SK-N-SH (cell line): Measurements from ENCODE around the gene PHACTR4. TPM values are rescaled to one million over a fixed set of nuclear protein-coding genes. Genes with fewer than 3 reads are reported as not detected.

ENCODE experiments used
- CTCF ChIA-PET: fragments of 300-600, 350-600 bp; formaldehyde crosslinking; extraction: SDS; loops from one replicate; lab custom pipeline; 2021; lab: Yijun Ruan, JAX
- POLR2A ChIA-PET: fragments of 350-600 bp; sonication (Branson Sonifier 250); formaldehyde crosslinking; extraction: SDS; loops from one replicate; lab custom pipeline; 2020; ENCODE audit warnings: antibody characterized with exemption, inconsistent platforms; lab: Yijun Ruan, JAX
- DNase-seq: peaks from one replicate; pipeline ENCODE4 v3.0.0; 2012
- H2AFZ ChIP-seq: fragments of 200-600 bp; sonication (generic); 2 replicates; pipeline ENCODE4 v1.8.1; 2016; ENCODE audit warnings: antibody characterized with exemption, mild to moderate bottlenecking, low read depth
- H3F3A ChIP-seq: fragments of 200-600 bp; sonication (generic); replicated peaks from 2 replicates; pipeline ENCODE3; 2016; ENCODE audit warnings: antibody characterized with exemption, mild to moderate bottlenecking; ENCODE audit not compliant: insufficient read depth
- H3K27ac ChIP-seq, 2 experiments: fragments of 200-500 bp in 1 of 2; fragments of 200-600 bp in 1 of 2; sonication (Bioruptor generic) in 1 of 2; sonication (generic), shearing (Covaris generic) in 1 of 2; 2 replicates each; pipeline versions ENCODE4 v1.5.1 to v1.6.1; 2014 to 2016; ENCODE audit warnings: low read depth in 2 of 2, inconsistent platforms in 1 of 2, low read length in 1 of 2, mild to moderate bottlenecking in 1 of 2, mixed read lengths in 1 of 2
- H3K27me3 ChIP-seq: fragments of 200-600 bp; sonication (generic), shearing (Covaris generic); 2 replicates; pipeline ENCODE4 v1.6.1; 2016; ENCODE audit warnings: mixed run types; ENCODE audit not compliant: insufficient read depth
- H3K36me3 ChIP-seq, 2 experiments: fragments of 200-500 bp in 1 of 2; fragments of 200-600 bp in 1 of 2; sonication (Bioruptor generic) in 1 of 2; sonication (generic) in 1 of 2; replicated peaks in 1 of 2; 2 replicates each; pipeline versions ENCODE3 to v1.5.1; 2014 to 2016; ENCODE audit warnings: low read length in 1 of 2, mild to moderate bottlenecking in 1 of 2; ENCODE audit not compliant: insufficient read depth in 2 of 2, control insufficient read depth in 1 of 2
- H3K4me1 ChIP-seq, 2 experiments: fragments of 200-500 bp in 1 of 2; fragments of 200-600 bp in 1 of 2; sonication (Bioruptor generic) in 1 of 2; sonication (generic), shearing (Covaris generic) in 1 of 2; 2 replicates each; pipeline versions ENCODE4 v1.5.1 to v1.6.1; 2014 to 2016; ENCODE audit warnings: low read depth in 1 of 2, low read length in 1 of 2, mixed run types in 1 of 2; ENCODE audit not compliant: insufficient read depth in 2 of 2, control insufficient read depth in 1 of 2
- H3K4me2 ChIP-seq: fragments of 200-600 bp; sonication (generic), shearing (Covaris generic); 2 replicates; pipeline ENCODE4 v1.6.1; 2017; ENCODE audit warnings: mixed run types
- H3K4me3 ChIP-seq, 2 experiments: fragments of 200-500 bp in 1 of 2; fragments of 200-600 bp in 1 of 2; sonication (Bioruptor generic) in 1 of 2; sonication (generic), shearing (Covaris generic) in 1 of 2; 2 replicates each; pipeline versions ENCODE4 v1.5.1 to v1.8.1; 2014 to 2016; ENCODE audit warnings: low read depth in 2 of 2, inconsistent platforms in 1 of 2, low read length in 1 of 2, mild to moderate bottlenecking in 1 of 2, mixed read lengths in 1 of 2, moderate library complexity in 1 of 2
- H3K79me2 ChIP-seq: fragments of 200-600 bp; sonication (generic); 2 replicates; pipeline ENCODE4 v1.8.1; 2017; ENCODE audit warnings: mild to moderate bottlenecking; ENCODE audit not compliant: insufficient read depth
- H3K9ac ChIP-seq: fragments of 200-600 bp; sonication (generic); 2 replicates; pipeline ENCODE4 v1.6.1; 2017; ENCODE audit warnings: mixed run types
- H3K9me2 ChIP-seq: fragments of 200-600 bp; sonication (generic); 2 replicates; pipeline ENCODE4 v1.6.1; 2017; ENCODE audit warnings: mixed run types
- H3K9me3 ChIP-seq: fragments of 200-600 bp; sonication (generic); 2 replicates; pipeline ENCODE4 v1.6.1; 2017; ENCODE audit warnings: mixed run types, mild to moderate bottlenecking, moderate library complexity
- H4K20me1 ChIP-seq: fragments of 200-600 bp; sonication (generic); 2 replicates; pipeline ENCODE4 v1.6.1; 2017; ENCODE audit warnings: mild to moderate bottlenecking, mixed run types; ENCODE audit not compliant: insufficient read depth
- CHD2 ChIP-seq: fragments of 150-350 bp; IDR thresholded peaks from 2 replicates; pipeline ENCODE4 v1.6.1; 2018; ENCODE audit warnings: low read length; ENCODE audit not compliant: partially characterized antibody
- ELF1 ChIP-seq: IDR thresholded peaks from 2 replicates; pipeline ENCODE4 v1.4.0; 2012
- EP300 ChIP-seq, 2 experiments: IDR thresholded peaks; 2 replicates each; pipeline versions ENCODE4 v1.4.0 to v1.6.1; 2012; ENCODE audit warnings: borderline replicate concordance in 1 of 2, low read depth in 1 of 2, low read length in 1 of 2
- EZH2phosphoT487 ChIP-seq: fragments of 200-600 bp; sonication (generic); IDR thresholded peaks from 2 replicates; pipeline ENCODE4 v1.6.1; 2017; ENCODE audit warnings: low read depth, mixed run types, mild to moderate bottlenecking, antibody characterized with exemption, moderate library complexity, borderline replicate concordance
- FOXJ3 ChIP-seq: sonication (generic); formaldehyde crosslinking; IDR thresholded peaks from 2 replicates; pipeline ENCODE4 v1.5.1; 2020; ENCODE audit warnings: mild to moderate bottlenecking, missing genetic modification reagents
- MEF2A ChIP-seq: IDR thresholded peaks from 2 replicates; pipeline ENCODE4 v1.4.0; 2012; ENCODE audit warnings: low read depth, borderline replicate concordance
- NFIC ChIP-seq: IDR thresholded peaks from 2 replicates; pipeline ENCODE4 v1.4.0; 2012; ENCODE audit warnings: borderline replicate concordance
- PBX3 ChIP-seq: IDR thresholded peaks from 2 replicates; pipeline ENCODE4; 2012
- RAD21 ChIP-seq: IDR thresholded peaks from 2 replicates; pipeline ENCODE4 v1.6.1; 2012; ENCODE audit warnings: mild to moderate bottlenecking, low read length
- SIN3A ChIP-seq: IDR thresholded peaks from 2 replicates; pipeline ENCODE4 v1.6.1; 2012; ENCODE audit warnings: low read depth, mild to moderate bottlenecking, low read length, moderate library complexity, borderline replicate concordance
- TAF1 ChIP-seq: IDR thresholded peaks from 2 replicates; pipeline ENCODE4 v1.6.1; 2012; ENCODE audit warnings: low read depth, mild to moderate bottlenecking, low read length, moderate library complexity, borderline replicate concordance
- TCF12 ChIP-seq: IDR thresholded peaks from 2 replicates; pipeline ENCODE4 v1.4.0; 2012
- TEAD4 ChIP-seq: IDR thresholded peaks from 2 replicates; pipeline ENCODE4 v1.4.0; 2012; ENCODE audit warnings: mild to moderate bottlenecking, borderline replicate concordance; ENCODE audit not compliant: insufficient read depth
- YY1 ChIP-seq: IDR thresholded peaks from 2 replicates; pipeline ENCODE4 v1.4.0; 2012; ENCODE audit warnings: low read depth, mild to moderate bottlenecking
- WGBS: methylation state at CpG from one replicate; pipeline ENCODE4 v1.1.6; 2017; ENCODE audit warnings: low lambda C conversion rate; 5-methylcytosine and 5-hydroxymethylcytosine counted together
- polyA plus RNA-seq, 3 experiments: library from polyadenylated mRNA; depleted of rRNA; stranded (reverse); fragments of >200 nt; gene quantifications; 2 replicates each; pipeline ENCODE4 v1.2.3, GENCODE V29; 2012
- TF ChIP-seq, protein P1 (sequence below): IDR thresholded peaks from 2 replicates; pipeline ENCODE4 v1.6.1; 2012; ENCODE audit warnings: mild to moderate bottlenecking, low read depth, low read length, moderate library complexity
- TF ChIP-seq, protein P2 (sequence below): IDR thresholded peaks from 2 replicates; pipeline ENCODE4 v1.4.0; 2012; ENCODE audit warnings: low read depth, borderline replicate concordance

PHACTR4 gene
- polyA plus RNA-seq, 1 of the 3 experiments (the other 2 are of a cell fraction): 9.8 TPM

DNA sequence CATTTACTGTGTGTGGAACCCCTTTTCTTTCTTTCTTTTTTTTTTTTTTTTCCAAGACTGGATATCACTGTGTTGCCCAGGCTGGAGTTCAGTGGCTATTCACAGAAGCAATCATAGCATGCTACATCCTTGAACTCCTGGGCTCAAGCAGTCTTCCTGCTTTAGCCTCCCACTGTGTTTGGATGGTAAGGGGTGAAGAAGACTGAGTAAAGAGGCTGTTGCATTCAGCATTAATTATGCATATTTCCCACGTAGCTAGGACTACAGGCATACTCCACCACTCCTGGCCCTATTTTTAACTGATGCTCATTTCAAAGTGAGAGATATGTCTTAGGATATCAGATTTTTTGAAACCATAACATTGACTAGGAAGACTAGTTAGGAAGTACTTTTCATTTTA is 39.5 kb downstream of the PHACTR4 start:
- no peak for TF ChIP-seq CHD2
- TF ChIP-seq, protein P1, sequence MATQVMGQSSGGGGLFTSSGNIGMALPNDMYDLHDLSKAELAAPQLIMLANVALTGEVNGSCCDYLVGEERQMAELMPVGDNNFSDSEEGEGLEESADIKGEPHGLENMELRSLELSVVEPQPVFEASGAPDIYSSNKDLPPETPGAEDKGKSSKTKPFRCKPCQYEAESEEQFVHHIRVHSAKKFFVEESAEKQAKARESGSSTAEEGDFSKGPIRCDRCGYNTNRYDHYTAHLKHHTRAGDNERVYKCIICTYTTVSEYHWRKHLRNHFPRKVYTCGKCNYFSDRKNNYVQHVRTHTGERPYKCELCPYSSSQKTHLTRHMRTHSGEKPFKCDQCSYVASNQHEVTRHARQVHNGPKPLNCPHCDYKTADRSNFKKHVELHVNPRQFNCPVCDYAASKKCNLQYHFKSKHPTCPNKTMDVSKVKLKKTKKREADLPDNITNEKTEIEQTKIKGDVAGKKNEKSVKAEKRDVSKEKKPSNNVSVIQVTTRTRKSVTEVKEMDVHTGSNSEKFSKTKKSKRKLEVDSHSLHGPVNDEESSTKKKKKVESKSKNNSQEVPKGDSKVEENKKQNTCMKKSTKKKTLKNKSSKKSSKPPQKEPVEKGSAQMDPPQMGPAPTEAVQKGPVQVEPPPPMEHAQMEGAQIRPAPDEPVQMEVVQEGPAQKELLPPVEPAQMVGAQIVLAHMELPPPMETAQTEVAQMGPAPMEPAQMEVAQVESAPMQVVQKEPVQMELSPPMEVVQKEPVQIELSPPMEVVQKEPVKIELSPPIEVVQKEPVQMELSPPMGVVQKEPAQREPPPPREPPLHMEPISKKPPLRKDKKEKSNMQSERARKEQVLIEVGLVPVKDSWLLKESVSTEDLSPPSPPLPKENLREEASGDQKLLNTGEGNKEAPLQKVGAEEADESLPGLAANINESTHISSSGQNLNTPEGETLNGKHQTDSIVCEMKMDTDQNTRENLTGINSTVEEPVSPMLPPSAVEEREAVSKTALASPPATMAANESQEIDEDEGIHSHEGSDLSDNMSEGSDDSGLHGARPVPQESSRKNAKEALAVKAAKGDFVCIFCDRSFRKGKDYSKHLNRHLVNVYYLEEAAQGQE: no peak
- no peak for TF ChIP-seq EP300 (IDR thresholded peaks at IDR 0.05; ENCODE audit: borderline replicate concordance in 1 of 2, low read depth in 1 of 2, low read length in 1 of 2)
- TF ChIP-seq SIN3A: no peak
- no peak for TF ChIP-seq RAD21
- no peak for TF ChIP-seq TEAD4
- no peak for TF ChIP-seq FOXJ3 (CRISPR knock-in tag)
- no peak for TF ChIP-seq TAF1
- TF ChIP-seq EZH2phosphoT487: no peak
- no peak for TF ChIP-seq NFIC
- TF ChIP-seq TCF12: no peak
- TF ChIP-seq, protein P2, sequence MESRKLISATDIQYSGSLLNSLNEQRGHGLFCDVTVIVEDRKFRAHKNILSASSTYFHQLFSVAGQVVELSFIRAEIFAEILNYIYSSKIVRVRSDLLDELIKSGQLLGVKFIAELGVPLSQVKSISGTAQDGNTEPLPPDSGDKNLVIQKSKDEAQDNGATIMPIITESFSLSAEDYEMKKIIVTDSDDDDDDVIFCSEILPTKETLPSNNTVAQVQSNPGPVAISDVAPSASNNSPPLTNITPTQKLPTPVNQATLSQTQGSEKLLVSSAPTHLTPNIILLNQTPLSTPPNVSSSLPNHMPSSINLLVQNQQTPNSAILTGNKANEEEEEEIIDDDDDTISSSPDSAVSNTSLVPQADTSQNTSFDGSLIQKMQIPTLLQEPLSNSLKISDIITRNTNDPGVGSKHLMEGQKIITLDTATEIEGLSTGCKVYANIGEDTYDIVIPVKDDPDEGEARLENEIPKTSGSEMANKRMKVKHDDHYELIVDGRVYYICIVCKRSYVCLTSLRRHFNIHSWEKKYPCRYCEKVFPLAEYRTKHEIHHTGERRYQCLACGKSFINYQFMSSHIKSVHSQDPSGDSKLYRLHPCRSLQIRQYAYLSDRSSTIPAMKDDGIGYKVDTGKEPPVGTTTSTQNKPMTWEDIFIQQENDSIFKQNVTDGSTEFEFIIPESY: no peak
- TF ChIP-seq MEF2A: no peak
- TF ChIP-seq PBX3: no peak
- TF ChIP-seq ELF1: no peak
- no peak for TF ChIP-seq YY1
- Histone ChIP-seq H3K27me3 (no peaks in the 10 kb centered on the region), H3K79me2 (peaks cover 74% of the 10 kb centered on the region), H3K27ac (0 out of 4 replicates have a peak overlapping the region, but pooled peaks of 1 of the 2 experiments have one; percentile 10), H3K9me3 (no peaks in the 10 kb centered on the region), H3K9me2 (no peaks in the 10 kb centered on the region), H3K36me3 (peaks cover 0 to 32% of the 10 kb centered on the region in 2 experiments), H3K4me2 (no peak overlapping the region), H2AFZ (no peak overlapping the region), H4K20me1 (0 out of 2 replicates have a peak, but pooled peaks cover 4% of the 10 kb centered on the region), H3K4me3 (no peak overlapping the region), H3K9ac (no peak overlapping the region), H3K4me1 (peaks cover 0 to 2% of the 10 kb centered on the region in 2 experiments; a peak in 1 of 4 replicates), H3F3A (peaks cover 13% of the 10 kb centered on the region)
- 83% methylated on average over 1 of the region's 1 CpG for WGBS
- DNase-seq: no peak
- CTCF ChIA-PET: interaction anchor here (0.7 to 1.9 kb wide), 16 partner anchors 15 to 196 kb away, joined by 3 to 11 read pairs (median 4); partner anchors contain the start of gene RCC1
- POLR2A ChIA-PET: no interaction called here
